Mesothelial cell of epicardium (in vitro differentiated cells): Measurements from ENCODE around the gene PTOV1. TPM values are rescaled to one million over a fixed set of nuclear protein-coding genes. Genes with fewer than 3 reads are reported as not detected.

Source experiments
- DNase-seq, 2 experiments: peaks; one replicate each; pipeline ENCODE4 v3.0.0; 2021; ENCODE audit warnings: low spot score in 2 of 2; ENCODE audit not compliant: unreplicated experiment in 2 of 2
- H3K27ac Mint-ChIP-seq: 2 replicates; pipeline ENCODE4 v1.8.0; 2021; ENCODE audit warnings: mixed read lengths
- H3K27me3 Mint-ChIP-seq: 2 replicates; pipeline ENCODE4 v1.8.0; 2021; ENCODE audit warnings: low read depth, mixed read lengths
- H3K36me3 Mint-ChIP-seq: 2 replicates; pipeline ENCODE4 v1.8.0; 2021; ENCODE audit warnings: mixed read lengths
- H3K4me1 Mint-ChIP-seq: 2 replicates; pipeline ENCODE4 v1.8.0; 2021; ENCODE audit warnings: mixed read lengths
- H3K4me3 Mint-ChIP-seq: 2 replicates; pipeline ENCODE4 v1.8.0; 2021; ENCODE audit warnings: mild to moderate bottlenecking, moderate library complexity, mixed read lengths
- H3K9me3 Mint-ChIP-seq: 2 replicates; pipeline ENCODE4 v1.8.0; 2021; ENCODE audit warnings: mixed read lengths
- total RNA-seq: library from RNA; stranded (reverse); gene quantifications from 3 replicates; pipeline ENCODE4 v1.2.1, GENCODE V29; 2021
- TF ChIP-seq, protein P1 (sequence below): fragments of 200-600 bp; sonication (generic); IDR thresholded peaks from one replicate; pipeline ENCODE4 v1.5.0; 2021; ENCODE audit warnings: antibody characterized with exemption; ENCODE audit not compliant: unreplicated experiment

Gene PTOV1
- total RNA-seq, 1 donor from 2014 or later = 431 TPM

DNA sequence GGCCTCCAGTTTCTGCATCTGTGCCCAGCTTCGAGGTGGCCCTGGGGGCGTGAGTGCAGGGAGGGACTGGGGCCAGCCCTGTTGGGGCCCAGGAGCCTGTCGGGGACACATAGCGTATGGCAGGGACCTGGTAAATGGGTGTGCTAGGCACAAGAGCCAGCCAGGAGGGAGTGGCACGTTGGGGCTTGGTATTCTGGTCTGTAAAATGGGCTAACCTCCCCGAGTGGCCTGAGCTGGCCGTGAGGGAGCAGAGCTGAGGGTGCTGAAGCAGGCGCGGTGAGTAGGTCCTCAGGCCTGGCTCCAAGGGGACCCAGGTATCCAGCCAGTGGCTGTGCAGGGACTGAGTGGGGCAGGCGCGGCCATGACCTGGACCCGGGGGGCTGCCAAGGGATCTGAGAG is 4.3 kb downstream of the PTOV1 start:
- Mint-ChIP-seq H3K4me3 (no peak overlapping the region), H3K36me3 (peaks cover 7% of the 10 kb centered on the region), H3K27me3 (no peaks in the 10 kb centered on the region), H3K4me1 (peaks cover 19% of the 10 kb centered on the region), H3K27ac (peak overlapping the region; percentile 53), H3K9me3 (peaks cover under 1% of the 10 kb centered on the region)
- no peak for DNase-seq
- TF ChIP-seq, protein P1, sequence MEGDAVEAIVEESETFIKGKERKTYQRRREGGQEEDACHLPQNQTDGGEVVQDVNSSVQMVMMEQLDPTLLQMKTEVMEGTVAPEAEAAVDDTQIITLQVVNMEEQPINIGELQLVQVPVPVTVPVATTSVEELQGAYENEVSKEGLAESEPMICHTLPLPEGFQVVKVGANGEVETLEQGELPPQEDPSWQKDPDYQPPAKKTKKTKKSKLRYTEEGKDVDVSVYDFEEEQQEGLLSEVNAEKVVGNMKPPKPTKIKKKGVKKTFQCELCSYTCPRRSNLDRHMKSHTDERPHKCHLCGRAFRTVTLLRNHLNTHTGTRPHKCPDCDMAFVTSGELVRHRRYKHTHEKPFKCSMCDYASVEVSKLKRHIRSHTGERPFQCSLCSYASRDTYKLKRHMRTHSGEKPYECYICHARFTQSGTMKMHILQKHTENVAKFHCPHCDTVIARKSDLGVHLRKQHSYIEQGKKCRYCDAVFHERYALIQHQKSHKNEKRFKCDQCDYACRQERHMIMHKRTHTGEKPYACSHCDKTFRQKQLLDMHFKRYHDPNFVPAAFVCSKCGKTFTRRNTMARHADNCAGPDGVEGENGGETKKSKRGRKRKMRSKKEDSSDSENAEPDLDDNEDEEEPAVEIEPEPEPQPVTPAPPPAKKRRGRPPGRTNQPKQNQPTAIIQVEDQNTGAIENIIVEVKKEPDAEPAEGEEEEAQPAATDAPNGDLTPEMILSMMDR = no peak

DNA sequence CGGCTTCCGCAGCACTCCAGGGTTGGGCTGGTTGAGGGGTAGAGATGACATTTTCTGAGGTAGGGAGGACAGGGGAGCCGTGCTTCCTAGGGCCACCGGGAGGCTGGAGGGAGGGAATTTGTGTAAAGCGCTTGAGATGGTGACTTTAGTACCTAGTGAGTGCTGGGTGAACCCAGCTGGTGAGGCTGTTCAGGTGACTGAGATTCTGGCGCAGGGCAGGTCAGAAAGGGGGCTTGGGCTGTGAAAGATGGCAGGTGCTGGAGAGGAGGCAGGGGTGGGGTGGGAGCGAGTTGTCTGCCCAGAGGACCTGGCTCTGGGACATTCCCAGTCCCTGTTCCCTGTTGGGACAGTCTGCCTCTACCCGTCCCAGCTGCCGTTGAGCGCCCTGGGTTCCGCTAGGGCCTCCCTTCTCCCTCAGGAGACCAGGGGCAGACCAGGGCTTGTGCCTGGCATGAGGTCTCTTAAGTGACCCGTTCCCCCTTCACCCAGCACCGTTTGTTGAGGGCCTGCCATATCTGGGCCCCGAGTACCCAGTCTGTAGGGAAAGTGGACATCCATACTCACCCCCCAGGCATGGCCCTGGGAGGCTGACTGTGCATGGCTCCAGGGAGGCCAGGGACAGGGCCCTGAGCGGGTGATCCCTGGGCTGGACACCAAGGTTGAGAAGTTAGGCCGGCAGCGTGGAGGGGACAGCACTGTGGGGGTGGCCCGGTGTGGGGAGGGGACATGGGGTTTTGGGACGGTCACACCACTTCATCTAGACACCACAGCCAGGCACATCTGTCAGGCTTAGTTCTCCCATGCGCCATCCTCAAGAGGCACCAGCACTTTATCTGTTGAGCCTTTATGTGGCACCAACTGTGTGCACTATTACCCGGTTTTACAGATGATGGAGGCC is 5.0 kb downstream of the PTOV1 start:
- peak overlapping the region; percentile 53 for H3K27ac Mint-ChIP-seq
- H3K9me3 Mint-ChIP-seq = no peaks in the 10 kb centered on the region

DNA sequence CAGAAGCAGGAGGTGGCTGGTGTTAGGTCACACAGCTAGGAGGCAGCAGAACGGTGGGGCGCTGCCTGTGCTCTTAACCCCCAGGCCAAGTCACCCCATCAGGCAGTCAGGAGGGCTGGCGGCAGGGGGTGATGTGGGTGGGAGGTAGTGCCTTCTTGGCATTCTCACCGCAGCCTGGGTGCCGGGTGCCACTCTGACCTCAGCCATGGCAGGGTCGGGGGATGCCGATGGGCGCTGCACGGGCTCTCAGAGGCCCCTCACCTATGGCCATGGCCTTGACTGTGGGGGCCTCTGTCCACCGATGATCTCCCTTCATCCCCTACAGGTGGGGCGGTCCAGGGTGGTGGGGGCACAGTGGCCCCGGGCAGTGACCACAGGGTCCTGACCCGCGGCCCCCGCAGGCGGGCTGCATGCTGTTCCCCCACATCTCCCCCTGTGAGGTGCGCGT is 5.6 kb downstream of the PTOV1 start:
- Mint-ChIP-seq H3K36me3 (peaks cover 9% of the 10 kb centered on the region), H3K27ac (no peak overlapping the region)

More for the DNA sequence above, 5.0 kb downstream of the PTOV1 start:
- peaks cover 19% of the 10 kb centered on the region for H3K4me1 Mint-ChIP-seq
- TF ChIP-seq, protein P1 = no peak
- H3K27me3 Mint-ChIP-seq = no peaks in the 10 kb centered on the region
- peaks cover 7% of the 10 kb centered on the region for H3K36me3 Mint-ChIP-seq
- DNase-seq = no peak
- H3K4me3 Mint-ChIP-seq = no peak overlapping the region

DNA sequence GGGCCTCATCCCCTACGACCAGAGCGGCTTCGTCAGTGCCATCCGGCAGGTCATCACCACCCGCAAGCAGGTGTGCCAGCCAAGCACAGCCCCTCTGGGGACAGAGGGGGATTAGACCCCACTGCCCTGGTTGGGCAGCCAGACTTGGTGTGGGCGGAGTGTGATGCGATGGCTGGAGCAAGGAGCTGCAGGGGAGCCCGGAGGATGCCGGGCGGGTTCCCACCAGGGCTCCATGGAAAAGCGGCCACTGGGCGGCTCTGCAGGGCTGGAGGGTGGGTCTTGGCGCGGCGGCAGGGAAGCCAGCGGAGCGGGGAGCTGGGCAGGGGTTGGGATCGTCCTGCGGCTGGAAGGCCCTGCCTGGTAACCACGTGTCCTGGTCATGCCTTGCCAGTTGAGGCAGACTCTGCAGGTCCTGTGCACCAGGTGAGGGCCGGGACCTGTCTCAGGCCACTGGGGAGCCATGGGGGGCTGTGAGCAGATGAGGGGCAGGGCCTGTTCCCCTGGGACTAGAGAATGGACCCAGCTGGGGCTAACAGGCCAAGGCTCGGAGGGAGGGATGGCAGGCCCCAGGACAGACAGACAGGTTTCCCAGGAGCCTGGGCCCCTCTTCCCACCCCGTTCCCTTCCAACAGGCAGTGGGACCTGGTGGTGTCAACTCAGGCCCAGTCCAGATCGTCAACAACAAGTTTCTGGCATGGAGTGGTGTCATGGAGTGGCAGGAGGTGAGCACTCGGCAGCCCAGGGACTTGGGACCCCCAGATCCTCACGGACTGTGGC is 6.3 kb downstream of the PTOV1 start:
- no peak overlapping the region for H3K4me3 Mint-ChIP-seq
- H3K27me3 Mint-ChIP-seq = no peaks in the 10 kb centered on the region
- peaks cover 17% of the 10 kb centered on the region for H3K4me1 Mint-ChIP-seq
- no peaks in the 10 kb centered on the region for H3K9me3 Mint-ChIP-seq
- TF ChIP-seq, protein P1 = no peak
- no peak overlapping the region for H3K27ac Mint-ChIP-seq
- no peak for DNase-seq
- peaks cover 9% of the 10 kb centered on the region for H3K36me3 Mint-ChIP-seq

More for the DNA sequence above, 5.6 kb downstream of the PTOV1 start:
- DNase-seq = no peak
- Mint-ChIP-seq H3K4me3 (no peak overlapping the region), H3K4me1 (peaks cover 21% of the 10 kb centered on the region), H3K9me3 (no peaks in the 10 kb centered on the region), H3K27me3 (no peaks in the 10 kb centered on the region)
- TF ChIP-seq, protein P1 = no peak

DNA sequence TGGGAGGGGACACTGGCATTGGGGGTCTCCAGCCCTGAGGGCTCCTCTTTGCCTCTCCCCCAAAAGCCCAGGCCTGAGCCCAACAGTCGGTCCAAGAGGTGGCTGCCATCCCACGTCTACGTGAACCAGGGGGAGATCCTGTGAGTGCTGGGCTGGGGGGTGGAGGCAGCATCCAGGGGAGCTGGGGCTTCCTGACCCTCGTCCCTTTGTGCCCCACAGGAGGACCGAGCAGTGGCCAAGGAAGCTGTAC is 6.8 kb downstream of the PTOV1 start:
- no peak for DNase-seq
- TF ChIP-seq, protein P1 = no peak
- Mint-ChIP-seq H3K4me3 (no peak overlapping the region), H3K27me3 (no peaks in the 10 kb centered on the region), H3K36me3 (peaks cover 9% of the 10 kb centered on the region), H3K4me1 (peaks cover 12% of the 10 kb centered on the region), H3K9me3 (no peaks in the 10 kb centered on the region), H3K27ac (no peak overlapping the region)
